HepG2 (cell line): Measurements from ENCODE around the gene DAGLB. TPM values are rescaled to one million over a fixed set of nuclear protein-coding genes. Genes with fewer than 3 reads are reported as not detected.

Experiments used
- ARNT2 ChIP-seq: sonication (generic); formaldehyde crosslinking; IDR thresholded peaks from 2 replicates; pipeline ENCODE4 v1.8.0; 2022; ENCODE audit warnings: mild to moderate bottlenecking, low read depth, missing genetic modification reagents, moderate library complexity
- ATF1 ChIP-seq: IDR thresholded peaks from 2 replicates; pipeline ENCODE4 v1.6.1; 2016; ENCODE audit warnings: mild to moderate bottlenecking, control low read depth
- CCAR2 ChIP-seq: fragments of 200-400 bp; formaldehyde crosslinking; optimal IDR thresholded peaks from 2 replicates; pipeline ENCODE3; 2018; ENCODE audit warnings: low read depth, mild to moderate bottlenecking, low read length, moderate library complexity
- ETS1 ChIP-seq: sonication (generic); formaldehyde crosslinking; IDR thresholded peaks from 2 replicates; pipeline ENCODE4 v1.4.0; 2020; ENCODE audit warnings: missing genetic modification reagents
- FUBP1 ChIP-seq: sonication (generic); formaldehyde crosslinking; IDR thresholded peaks from 2 replicates; pipeline ENCODE4 v1.5.1; 2020; ENCODE audit warnings: missing genetic modification reagents, mild to moderate bottlenecking, borderline replicate concordance
- HOXD1 ChIP-seq: sonication (generic); formaldehyde crosslinking; IDR thresholded peaks from 2 replicates; pipeline ENCODE4 v1.5.0; 2020; ENCODE audit warnings: missing genetic modification reagents
- KAT7 ChIP-seq: IDR thresholded peaks from 2 replicates; pipeline ENCODE4 v1.6.1; 2018; ENCODE audit warnings: borderline replicate concordance, missing compliant biosample characterization
- KLF15 ChIP-seq: sonication (generic); formaldehyde crosslinking; IDR thresholded peaks from 2 replicates; pipeline ENCODE4 v1.8.1; 2023; ENCODE audit warnings: borderline replicate concordance, mild to moderate bottlenecking, inconsistent platforms, missing genetic modification reagents, mixed read lengths
- KLF16 ChIP-seq, 2 experiments: sonication (generic) in 1 of 2; formaldehyde crosslinking in 1 of 2; IDR thresholded peaks; 2 replicates each; pipeline versions ENCODE4 v1.6.1 to v1.8.0; 2016 to 2023; ENCODE audit warnings: missing genetic modification reagents in 2 of 2, missing compliant biosample characterization in 1 of 2
- KMT2A ChIP-seq: sonication (generic); formaldehyde crosslinking; IDR thresholded peaks from 2 replicates; pipeline ENCODE4 v1.4.0; 2020; ENCODE audit warnings: missing genetic modification reagents
- MED1 ChIP-seq: sonication (generic); formaldehyde crosslinking; IDR thresholded peaks from 2 replicates; pipeline ENCODE4 v1.4.0; 2020; ENCODE audit warnings: missing genetic modification reagents
- RBM39 ChIP-seq: fragments of 200-400 bp; formaldehyde crosslinking; IDR thresholded peaks from one replicate; pipeline ENCODE4 v1.6.1; 2018; ENCODE audit warnings: antibody characterized with exemption, mild to moderate bottlenecking, low read depth, low read length; ENCODE audit not compliant: poor library complexity, severe bottlenecking
- RFX5 ChIP-seq: IDR thresholded peaks from 2 replicates; pipeline ENCODE4 v1.6.1; 2011; ENCODE audit warnings: low read depth, low read length, improper control_type of control experiment
- SMC3 ChIP-seq: IDR thresholded peaks from 2 replicates; pipeline ENCODE4 v1.6.1; 2011; ENCODE audit warnings: low read length, improper control_type of control experiment
- SP4 ChIP-seq: sonication (generic); formaldehyde crosslinking; IDR thresholded peaks from 2 replicates; pipeline ENCODE4 v1.8.1; 2023; ENCODE audit warnings: mild to moderate bottlenecking, missing genetic modification reagents
- SP5 ChIP-seq: IDR thresholded peaks from 2 replicates; pipeline ENCODE4 v1.6.1; 2016; ENCODE audit warnings: low read depth, borderline replicate concordance
- STAT6 ChIP-seq: sonication (generic); formaldehyde crosslinking; IDR thresholded peaks from 2 replicates; pipeline ENCODE4 v1.4.0; 2020; ENCODE audit warnings: missing genetic modification reagents, mild to moderate bottlenecking, borderline replicate concordance
- ZMYM3 ChIP-seq: sonication (generic); formaldehyde crosslinking; IDR thresholded peaks from 2 replicates; pipeline ENCODE4 v1.5.1; 2020; ENCODE audit warnings: mild to moderate bottlenecking, missing genetic modification reagents
- ZNF678 ChIP-seq: sonication (generic); formaldehyde crosslinking; IDR thresholded peaks from 2 replicates; pipeline ENCODE4 v1.4.0; 2020; ENCODE audit warnings: mild to moderate bottlenecking, missing genetic modification reagents
- ZNF720 ChIP-seq: sonication (generic); formaldehyde crosslinking; IDR thresholded peaks from 2 replicates; pipeline ENCODE4 v1.4.0; 2020; ENCODE audit warnings: missing genetic modification reagents
- ZNF75D ChIP-seq: sonication (generic); formaldehyde crosslinking; IDR thresholded peaks from 2 replicates; pipeline ENCODE4 v1.8.1; 2023; ENCODE audit warnings: missing genetic modification reagents, mild to moderate bottlenecking, borderline replicate concordance
- ZNF792 ChIP-seq: IDR thresholded peaks from 2 replicates; pipeline ENCODE4 v1.6.1; 2016
- polyA plus RNA-seq, 8 experiments: library from polyadenylated mRNA; depleted of rRNA in 3 of 8; stranded (reverse) in 7 of 8; unstranded in 1 of 8; fragments of >200 nt; fragmentation: Illumina TruSeq in 4 of 8; extraction: Trizol in 4 of 8; gene quantifications; 2 replicates each; pipeline versions ENCODE4 v1.2.1 to v1.2.3, GENCODE V29; 2011 to 2016; ENCODE audit warnings: low read depth in 4 of 8, missing spikeins in 1 of 8, mixed read lengths in 1 of 8; ENCODE audit not compliant: insufficient read depth in 1 of 8
- total RNA-seq, 5 experiments: library from RNA; depleted of rRNA; stranded (reverse); fragments of >200 nt; fragmentation: Illumina TruSeq; extraction: Trizol; gene quantifications; 2 replicates each; pipeline ENCODE4 v1.2.3, GENCODE V29; 2016; ENCODE audit warnings: low read depth in 1 of 5
- TF ChIP-seq, protein P1 (sequence below): sonication (generic); formaldehyde crosslinking; IDR thresholded peaks from 2 replicates; pipeline ENCODE4 v1.4.0; 2020; ENCODE audit warnings: missing genetic modification reagents, borderline replicate concordance
- TF ChIP-seq, protein P2 (sequence below): fragments of 450-650 bp; IDR thresholded peaks from 2 replicates; pipeline ENCODE4 v1.6.1; 2016

The DAGLB gene
- total and polyA plus RNA-seq, 2 of the 13 experiments (the other 11 are each of a cell fraction or from before 2014, with no cell fraction given): 7.9 to 9.8 TPM

DNA sequence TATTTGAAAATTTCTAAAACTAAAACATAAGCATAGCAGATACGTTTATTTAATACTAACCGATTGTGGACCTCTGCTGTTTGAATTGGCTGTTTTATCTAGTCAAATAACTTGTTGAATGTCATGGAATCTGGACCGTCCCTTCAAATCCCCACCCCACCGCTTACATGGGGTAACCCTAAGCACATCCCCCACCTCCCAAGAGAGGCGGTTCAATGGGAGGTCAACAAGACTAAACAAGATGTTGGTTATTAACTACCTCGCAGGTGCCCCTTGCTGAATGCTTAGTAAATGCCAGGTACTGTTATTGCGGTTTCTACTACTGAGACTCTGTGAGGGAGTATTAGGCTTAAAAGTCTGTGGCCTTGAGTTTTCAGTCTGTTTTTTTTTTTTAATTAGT lies 70.9 kb downstream of the DAGLB start (continued):
- TF ChIP-seq ZNF75D (no peak), ZNF720 (CRISPR knock-in tag) (no peak), RBM39 (no peak), ETS1 (CRISPR knock-in tag) (no peak), ARNT2 (CRISPR knock-in tag) (no peak), SP4 (no peak), KMT2A (CRISPR knock-in tag) (no peak), CCAR2 (no peak), KLF16 (CRISPR knock-in tag; IDR thresholded peaks at IDR 0.05) (peak in 1 of 2 experiments; percentile 50; a peak in 1 of 4 replicates), KAT7 (CRISPR knock-in tag) (no peak), ZMYM3 (CRISPR knock-in tag) (no peak), ATF1 (CRISPR knock-in tag) (no peak), ZNF792 (0 out of 2 replicates have a peak, but pooled peaks have one; percentile 14), STAT6 (CRISPR knock-in tag) (no peak), SP5 (CRISPR knock-in tag) (peak; percentile 77; the same call in 1 of the 2 replicates), SMC3 (no peak), MED1 (CRISPR knock-in tag) (peak; percentile 59), RFX5 (no peak), HOXD1 (CRISPR knock-in tag) (no peak), FUBP1 (CRISPR knock-in tag) (no peak), ZNF678 (CRISPR knock-in tag) (no peak), KLF15 (CRISPR knock-in tag) (no peak)
- TF ChIP-seq, protein P1, sequence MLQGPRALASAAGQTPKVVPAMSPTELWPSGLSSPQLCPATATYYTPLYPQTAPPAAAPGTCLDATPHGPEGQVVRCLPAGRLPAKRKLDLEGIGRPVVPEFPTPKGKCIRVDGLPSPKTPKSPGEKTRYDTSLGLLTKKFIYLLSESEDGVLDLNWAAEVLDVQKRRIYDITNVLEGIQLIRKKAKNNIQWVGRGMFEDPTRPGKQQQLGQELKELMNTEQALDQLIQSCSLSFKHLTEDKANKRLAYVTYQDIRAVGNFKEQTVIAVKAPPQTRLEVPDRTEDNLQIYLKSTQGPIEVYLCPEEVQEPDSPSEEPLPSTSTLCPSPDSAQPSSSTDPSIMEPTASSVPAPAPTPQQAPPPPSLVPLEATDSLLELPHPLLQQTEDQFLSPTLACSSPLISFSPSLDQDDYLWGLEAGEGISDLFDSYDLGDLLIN (CRISPR knock-in tag): no peak
- TF ChIP-seq, protein P2, sequence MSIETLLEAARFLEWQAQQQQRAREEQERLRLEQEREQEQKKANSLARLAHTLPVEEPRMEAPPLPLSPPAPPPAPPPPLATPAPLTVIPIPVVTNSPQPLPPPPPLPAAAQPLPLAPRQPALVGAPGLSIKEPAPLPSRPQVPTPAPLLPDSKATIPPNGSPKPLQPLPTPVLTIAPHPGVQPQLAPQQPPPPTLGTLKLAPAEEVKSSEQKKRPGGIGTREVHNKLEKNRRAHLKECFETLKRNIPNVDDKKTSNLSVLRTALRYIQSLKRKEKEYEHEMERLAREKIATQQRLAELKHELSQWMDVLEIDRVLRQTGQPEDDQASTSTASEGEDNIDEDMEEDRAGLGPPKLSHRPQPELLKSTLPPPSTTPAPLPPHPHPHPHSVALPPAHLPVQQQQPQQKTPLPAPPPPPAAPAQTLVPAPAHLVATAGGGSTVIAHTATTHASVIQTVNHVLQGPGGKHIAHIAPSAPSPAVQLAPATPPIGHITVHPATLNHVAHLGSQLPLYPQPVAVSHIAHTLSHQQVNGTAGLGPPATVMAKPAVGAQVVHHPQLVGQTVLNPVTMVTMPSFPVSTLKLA: no peak
